B cell (primary cell): ENCODE measurements around the gene OLIG3. TPM values are rescaled to one million over a fixed set of nuclear protein-coding genes. Genes with fewer than 3 reads are reported as not detected.
A peak's percentile ranks its signal among the peaks of the same experiment; 100 is the strongest.

Experiments
- ATAC-seq: fragments of 200-7000 bp; cut with Tn5 transposase; one replicate; pipeline ENCODE4 v1.10.0; 2021; ENCODE audit warnings: low read depth, mild to moderate bottlenecking, moderate number of reproducible peaks, moderate library complexity
- CTCF ChIA-PET: fragments of 350-600 bp; sonication (Branson Sonifier 250); formaldehyde crosslinking; loops from one replicate; lab custom pipeline; 2021; ENCODE audit warnings: antibody characterized with exemption, inconsistent platforms; lab: Charles Lee
- POLR2A ChIA-PET: fragments of 350-600 bp; sonication (Branson Sonifier 250); formaldehyde crosslinking; loops from one replicate; lab custom pipeline; 2021; ENCODE audit warnings: antibody characterized with exemption; lab: Charles Lee
- DNase-seq: peaks from one replicate; pipeline ENCODE4 v3.0.0; 2013
- H2AFZ ChIP-seq: 2 replicates; pipeline ENCODE4 v1.6.1; 2012; ENCODE audit warnings: mild to moderate bottlenecking, low read depth, low read length; ENCODE audit not compliant: insufficient read depth, poor library complexity, severe bottlenecking
- H3K27ac ChIP-seq, 2 donors: 1 replicate in 1 of 2; 2 replicates in 1 of 2; pipeline ENCODE4 v1.5.1; 2012 to 2013; ENCODE audit warnings: low read length in 2 of 2, mild to moderate bottlenecking in 2 of 2, moderate library complexity in 1 of 2
- H3K27me3 ChIP-seq, 4 experiments: fragments of 200-600 bp in 1 of 4; sonication (generic) in 1 of 4; replicated peaks in 1 of 4; 1 replicate in 2 of 4; 2 replicates in 2 of 4; pipeline versions ENCODE4 v1.6.1 to v1.7.0; 2013 to 2016; ENCODE audit warnings: low read length in 3 of 4, mild to moderate bottlenecking in 2 of 4, mixed read lengths in 1 of 4, moderate library complexity in 1 of 4; ENCODE audit not compliant: insufficient read depth in 4 of 4, control insufficient read depth in 3 of 4; ENCODE audit errors: control extremely low read depth in 1 of 4
- H3K36me3 ChIP-seq, 2 experiments: replicated peaks in 1 of 2; 1 replicate in 1 of 2; 2 replicates in 1 of 2; pipeline versions ENCODE4 v1.6.1 to v1.7.1; 2013; ENCODE audit warnings: low read length in 1 of 2; ENCODE audit not compliant: insufficient read depth in 2 of 2, control insufficient read depth in 1 of 2; ENCODE audit errors: control extremely low read depth in 1 of 2, extremely low read depth in 1 of 2
- H3K4me1 ChIP-seq, 2 donors: fragments of 200-600 bp in 1 of 2; sonication (generic) in 1 of 2; 1 replicate in 1 of 2; 2 replicates in 1 of 2; pipeline versions ENCODE4 v1.5.1 to v1.6.1; 2013 to 2017; ENCODE audit warnings: low read length in 2 of 2; ENCODE audit not compliant: control insufficient read depth in 2 of 2, insufficient read depth in 2 of 2
- H3K4me2 ChIP-seq: replicated peaks from 2 replicates; pipeline ENCODE3; 2012; ENCODE audit warnings: mild to moderate bottlenecking, low read depth, low read length; ENCODE audit not compliant: poor library complexity, severe bottlenecking
- H3K4me3 ChIP-seq, 5 experiments: fragments of 200-600 bp in 1 of 5; sonication (generic) in 1 of 5; 1 replicate in 3 of 5; 2 replicates in 2 of 5; pipeline versions ENCODE4 v1.5.1 to v1.7.0; 2011 to 2016; ENCODE audit warnings: low read length in 4 of 5, mild to moderate bottlenecking in 4 of 5, low read depth in 2 of 5, control low read depth in 1 of 5, moderate library complexity in 1 of 5; ENCODE audit not compliant: insufficient read depth in 1 of 5; ENCODE audit errors: control extremely low read depth in 1 of 5, extremely low read depth in 1 of 5
- H3K79me2 ChIP-seq: fragments of 200-600 bp; sonication (generic); one replicate; pipeline ENCODE4 v1.6.0; 2016; ENCODE audit warnings: low read length; ENCODE audit not compliant: control insufficient read depth, insufficient read depth
- H3K9ac ChIP-seq: fragments of 200-600 bp; sonication (generic); 2 replicates; pipeline ENCODE4 v1.6.1; 2017; ENCODE audit warnings: mild to moderate bottlenecking, low read length, moderate library complexity
- H3K9me3 ChIP-seq, 3 donors: one replicate each; pipeline versions ENCODE4 v1.6.1 to v1.7.1; 2013; ENCODE audit warnings: low read length in 2 of 3; ENCODE audit not compliant: control insufficient read depth in 2 of 3, insufficient read depth in 1 of 3; ENCODE audit errors: control extremely low read depth in 1 of 3
- H4K20me1 ChIP-seq: 2 replicates; pipeline ENCODE4 v1.6.0; 2012; ENCODE audit warnings: mild to moderate bottlenecking, low read length; ENCODE audit not compliant: insufficient read depth, control insufficient read depth, poor library complexity, severe bottlenecking
- H3K27ac Mint-ChIP-seq: one replicate; pipeline ENCODE4 v1.8.0; 2021; ENCODE audit warnings: mixed read lengths
- H3K27me3 Mint-ChIP-seq: one replicate; pipeline ENCODE4 v1.8.0; 2021; ENCODE audit warnings: mixed read lengths
- H3K4me1 Mint-ChIP-seq: one replicate; pipeline ENCODE4 v1.8.0; 2021; ENCODE audit warnings: mixed read lengths
- H3K4me3 Mint-ChIP-seq: one replicate; pipeline ENCODE4 v1.8.0; 2021; ENCODE audit warnings: mixed read lengths
- H3K9me3 Mint-ChIP-seq: one replicate; pipeline ENCODE4 v1.8.0; 2022; ENCODE audit warnings: mixed read lengths; ENCODE audit not compliant: insufficient read depth
- CTCF ChIP-seq: fragments of 200-600 bp; IDR thresholded peaks from one replicate; pipeline ENCODE4 v1.8.0; 2022; ENCODE audit warnings: antibody characterized with exemption, mild to moderate bottlenecking
- EZH2 ChIP-seq: IDR thresholded peaks from 2 replicates; pipeline ENCODE4 v1.6.1; 2012; ENCODE audit warnings: borderline replicate concordance, low read depth, mild to moderate bottlenecking, moderate library complexity, low read length; ENCODE audit not compliant: insufficient read depth, poor library complexity, severe bottlenecking
- WGBS: methylation state at CpG from one replicate; pipeline ENCODE4 v1.1.5; 2013; ENCODE audit warnings: missing lambda C conversion rate; ENCODE audit not compliant: insufficient coverage; 5-methylcytosine and 5-hydroxymethylcytosine counted together
- intact Hi-C: fragments of 100-400 bp; cut with micrococcal nuclease; formaldehyde crosslinking; loops from one replicate; pipeline ENCODE4 v1.10.0; 2022
- polyA plus RNA-seq: library from polyadenylated mRNA; depleted of rRNA; stranded (reverse); fragments of >200 nt; gene quantifications from 2 replicates; pipeline ENCODE4 v1.2.3, GENCODE V29; 2012
- total RNA-seq, 2 donors: library from RNA; stranded (reverse); fragments of 120-200 nt in 1 of 2; gene quantifications; 1 replicate in 1 of 2; 2 replicates in 1 of 2; pipeline versions ENCODE4 v1.2.3 to v1.2.4, GENCODE V29; 2013 to 2022

The OLIG3 gene
- total and polyA plus RNA-seq, 2 donors (not counting 1 experiment from before 2014, with no cell fraction given) = not detected

- POLR2A ChIA-PET = no interaction called here
- intact Hi-C loops = loop anchor here (5.0 to 10.0 kb wide), 3 partner anchors 54 to 621 kb away; partner anchors contain the start of gene PERP
- CTCF ChIA-PET = no interaction called here
These were observed 7.8 kb downstream of the OLIG3 start for GRCh38 chr6:137486416-137486815.

GRCh38 chr6:137480431-137480830 lies 13.8 kb downstream of the OLIG3 start:
- intact Hi-C loops = loop anchor here (10.0 kb wide), 1 partner anchor 206 kb away; no protein-coding TSS in a partner anchor
- Mint-ChIP-seq H3K4me1 (no peaks in the 10 kb centered on the region), H3K9me3 (no peaks in the 10 kb centered on the region), H3K27me3 (peaks cover 46% of the 10 kb centered on the region), H3K27ac (no peak overlapping the region), H3K4me3 (no peak overlapping the region)
- Histone ChIP-seq H3K4me2 (no peak overlapping the region), H3K79me2 (no peaks in the 10 kb centered on the region), H3K36me3 (no peaks in the 10 kb centered on the region), H3K9ac (no peak overlapping the region), H3K9me3 (no peaks in the 10 kb centered on the region), H3K4me3 (no peak overlapping the region), H2AFZ (no peak overlapping the region), H3K4me1 (no peaks in the 10 kb centered on the region), H4K20me1 (no peaks in the 10 kb centered on the region), H3K27ac (no peak overlapping the region), H3K27me3 (peaks cover 0 to 26% (median 17%) of the 10 kb centered on the region in 4 experiments)
- POLR2A ChIA-PET = no interaction called here
- CTCF ChIA-PET = interaction anchor here (1.0 to 1.7 kb wide), 2 partner anchors 11 to 138 kb away, joined by 3 to 5 read pairs; no protein-coding TSS in a partner anchor
- TF ChIP-seq CTCF = no peak
- no peak for TF ChIP-seq EZH2
- ATAC-seq (no peak), DNase-seq (no peak)
- WGBS = 86% methylated on average over 1 of the region's 3 CpGs

More at GRCh38 chr6:137486416-137486815, 7.8 kb downstream of the OLIG3 start:
- no peaks in the 10 kb centered on the region for H4K20me1 ChIP-seq
- Mint-ChIP-seq H3K4me1 (peaks cover 27% of the 10 kb centered on the region), H3K27me3 (peaks cover 64% of the 10 kb centered on the region), H3K9me3 (no peaks in the 10 kb centered on the region), H3K27ac (no peak overlapping the region), H3K4me3 (no peak overlapping the region)
- TF ChIP-seq CTCF = no peak
- TF ChIP-seq EZH2 = no peak
- WGBS = 11% methylated on average over 6 of the region's 6 CpGs
- H2AFZ ChIP-seq = no peak overlapping the region
- no peaks in the 10 kb centered on the region for H3K36me3 ChIP-seq
- no peak overlapping the region for H3K9ac ChIP-seq
- no peak overlapping the region for H3K27ac ChIP-seq
- no peak overlapping the region for H3K4me2 ChIP-seq
- no peak overlapping the region for H3K4me3 ChIP-seq
- H3K27me3 ChIP-seq = peaks cover 5 to 71% (median 63%) of the 10 kb centered on the region in 4 experiments
- ATAC-seq (no peak), DNase-seq (peak; percentile 25)
- H3K79me2 ChIP-seq = no peaks in the 10 kb centered on the region
- H3K4me1 ChIP-seq = peaks cover 28 to 38% of the 10 kb centered on the region in 2 donors
- peaks cover 0 to 32% (median 4%) of the 10 kb centered on the region in 3 donors for H3K9me3 ChIP-seq
